HG03520 (cell line): ENCODE results near the gene COL12A1.

Source experiments
- ATAC-seq: cut with Tn5 transposase; IDR thresholded peaks from one replicate; pipeline ENCODE4 v1.9.1; 2021; ENCODE audit warnings: mild to moderate bottlenecking, moderate library complexity; ENCODE audit not compliant: unreplicated experiment

The COL12A1 gene

GRCh38 chr6:75107913-75108312 lies 97.9 kb downstream of the COL12A1 start:
- ATAC-seq, result no peak

- ATAC-seq, result no peak
These were observed 99.4 kb downstream of the COL12A1 start for GRCh38 chr6:75106426-75106825.

- ATAC-seq, result no peak
These were observed 102.4 kb downstream of the COL12A1 start for GRCh38 chr6:75103431-75103830.

- ATAC-seq, result no peak
These were observed 103.6 kb downstream of the COL12A1 start for GRCh38 chr6:75102301-75102700.

GRCh38 chr6:75101896-75102295 lies 104.0 kb downstream of the COL12A1 start:
- ATAC-seq, result no peak

GRCh38 chr6:75098709-75099108 lies 107.1 kb downstream of the COL12A1 start:
- no peak for ATAC-seq

- ATAC-seq, result no peak
These were observed 108.9 kb downstream of the COL12A1 start for GRCh38 chr6:75096966-75097365.

- ATAC-seq, result no peak
These were observed 111.1 kb downstream of the COL12A1 start for GRCh38 chr6:75094614-75095200.

GRCh38 chr6:75091467-75092190 lies 114.2 kb downstream of the COL12A1 start:
- no peak for ATAC-seq

- ATAC-seq, result no peak
These were observed 115.3 kb downstream of the COL12A1 start for GRCh38 chr6:75090576-75090975.

GRCh38 chr6:75089921-75090320 lies 115.9 kb downstream of the COL12A1 start:
- no peak for ATAC-seq

- no peak for ATAC-seq
These were observed 116.5 kb downstream of the COL12A1 start for GRCh38 chr6:75089151-75089897.

GRCh38 chr6:75085931-75086635 lies 119.8 kb downstream of the COL12A1 start:
- no peak for ATAC-seq

- ATAC-seq, result no peak
These were observed 120.9 kb downstream of the COL12A1 start for GRCh38 chr6:75084872-75085381.

- ATAC-seq, result no peak
These were observed 121.8 kb downstream of the COL12A1 start for GRCh38 chr6:75084018-75084417.

GRCh38 chr6:75081921-75082320 lies 123.9 kb downstream of the COL12A1 start:
- ATAC-seq, result no peak

GRCh38 chr6:75081047-75081446 lies 124.8 kb downstream of the COL12A1 start:
- no peak for ATAC-seq

- ATAC-seq, result no peak
These were observed 126.3 kb downstream of the COL12A1 start for GRCh38 chr6:75079589-75079988.

- no peak for ATAC-seq
These were observed 128.2 kb downstream of the COL12A1 start for GRCh38 chr6:75077701-75078100.

- ATAC-seq, result no peak
These were observed 129.8 kb downstream of the COL12A1 start for GRCh38 chr6:75076009-75076408.

- no peak for ATAC-seq
These were observed 135.6 kb downstream of the COL12A1 start for GRCh38 chr6:75070244-75070643.
